HG03108 (cell line): ENCODE results near the gene CERT1.
"Not testable (repeated sequence)": the region's sequence is repeated elsewhere in the genome, so short reads cannot be mapped to it uniquely, and the experiment has no call there.

Experiments used
- ATAC-seq: cut with Tn5 transposase; IDR thresholded peaks from one replicate; pipeline ENCODE4 v1.9.1; 2021; ENCODE audit warnings: moderate library complexity; ENCODE audit not compliant: unreplicated experiment

The CERT1 gene

DNA sequence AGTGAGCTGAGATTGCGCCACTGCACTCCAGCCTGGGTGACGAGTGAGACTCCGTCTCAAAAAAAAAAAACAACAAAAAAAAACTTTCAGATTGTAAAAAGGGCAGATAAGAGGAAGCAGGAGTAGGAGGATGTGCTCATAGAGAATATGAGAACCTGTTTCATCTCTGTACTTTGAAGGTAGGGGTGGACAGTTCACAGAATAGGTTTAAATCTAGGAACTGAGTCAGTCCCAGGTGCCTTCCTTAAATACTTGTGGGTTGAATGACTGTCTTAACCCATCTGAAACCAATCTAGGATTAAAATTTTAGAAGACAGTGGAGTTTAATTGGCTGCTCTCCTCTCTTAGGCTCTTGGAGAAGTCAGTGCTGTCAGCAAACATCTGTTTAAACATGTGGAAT lies 12.6 kb upstream of the CERT1 start:
- peak; percentile 79 for ATAC-seq

- no peak for ATAC-seq
Measured at GRCh38 chr5:75523275-75523674, 11.8 kb upstream of the CERT1 start.

GRCh38 chr5:75522542-75522941 lies 11.1 kb upstream of the CERT1 start:
- no peak for ATAC-seq

- no peak for ATAC-seq
Measured at GRCh38 chr5:75522025-75522424, 10.6 kb upstream of the CERT1 start.

DNA sequence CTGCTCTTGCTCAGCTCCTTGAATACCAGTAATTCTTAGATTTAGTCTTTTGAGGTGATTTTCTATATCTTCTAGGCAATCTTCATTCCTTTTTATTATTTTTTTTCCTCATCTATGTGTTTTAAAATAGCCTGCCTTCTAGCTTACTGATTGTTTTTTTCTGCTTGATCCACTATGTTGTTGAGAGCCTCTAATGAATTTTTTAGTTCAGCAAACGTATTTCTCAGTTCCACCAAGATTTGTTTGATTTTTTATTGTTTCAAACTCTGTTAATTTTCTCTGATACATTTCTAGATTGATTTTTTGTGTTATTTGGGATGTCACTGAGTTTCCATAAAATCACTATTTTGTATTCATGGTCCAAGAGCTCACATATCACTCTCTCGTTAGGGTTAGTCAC lies 9.8 kb upstream of the CERT1 start:
- ATAC-seq: no peak

- no peak for ATAC-seq
Measured at GRCh38 chr5:75519761-75520160, 8.3 kb upstream of the CERT1 start.

- no peak for ATAC-seq
Measured at GRCh38 chr5:75514323-75514722, 2.9 kb upstream of the CERT1 start.

GRCh38 chr5:75513841-75514240 lies 2.4 kb upstream of the CERT1 start:
- ATAC-seq: no peak

DNA sequence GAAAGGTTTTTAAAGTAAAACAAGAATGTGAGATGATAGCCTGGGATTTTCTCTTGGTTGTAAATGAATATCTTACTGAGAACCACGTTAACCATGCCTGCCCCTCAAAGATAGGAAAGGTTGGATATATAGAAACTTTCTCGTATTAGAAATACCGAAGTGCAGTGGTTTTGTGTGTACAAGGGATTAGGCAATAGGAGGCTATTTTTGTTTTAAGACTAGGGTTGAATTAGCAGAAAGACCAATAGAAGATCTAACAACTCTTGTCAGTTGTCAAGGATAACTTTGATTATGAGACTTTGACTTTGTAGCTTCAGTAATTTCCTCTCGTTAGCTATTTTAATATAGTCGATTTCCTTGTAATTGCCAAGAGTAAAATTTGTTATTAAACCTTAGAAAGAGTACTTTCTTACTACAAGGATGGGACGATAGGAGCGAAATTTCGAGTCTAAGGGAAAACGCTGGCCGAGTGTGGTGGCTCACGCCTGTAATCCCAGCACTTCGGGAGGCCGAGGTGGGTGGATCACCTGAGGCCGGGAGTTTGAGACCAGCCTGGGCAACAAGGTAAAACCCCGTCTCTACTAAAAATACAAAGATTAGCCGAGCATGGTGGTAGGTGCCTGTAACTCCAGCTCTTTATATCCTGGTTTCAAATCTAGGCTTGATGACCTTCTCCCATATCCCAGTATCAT lies 1.1 kb upstream of the CERT1 start:
- ATAC-seq: no peak

- peak; percentile 18 for ATAC-seq
Measured at GRCh38 chr5:75510836-75511434, 494 bp downstream of the CERT1 start.

- no peak for ATAC-seq
Measured at GRCh38 chr5:75510417-75510835, 1.0 kb downstream of the CERT1 start.

GRCh38 chr5:75509956-75510355 lies 1.5 kb downstream of the CERT1 start:
- ATAC-seq: no peak

- no peak for ATAC-seq
Measured at GRCh38 chr5:75509546-75509945, 1.9 kb downstream of the CERT1 start.

DNA sequence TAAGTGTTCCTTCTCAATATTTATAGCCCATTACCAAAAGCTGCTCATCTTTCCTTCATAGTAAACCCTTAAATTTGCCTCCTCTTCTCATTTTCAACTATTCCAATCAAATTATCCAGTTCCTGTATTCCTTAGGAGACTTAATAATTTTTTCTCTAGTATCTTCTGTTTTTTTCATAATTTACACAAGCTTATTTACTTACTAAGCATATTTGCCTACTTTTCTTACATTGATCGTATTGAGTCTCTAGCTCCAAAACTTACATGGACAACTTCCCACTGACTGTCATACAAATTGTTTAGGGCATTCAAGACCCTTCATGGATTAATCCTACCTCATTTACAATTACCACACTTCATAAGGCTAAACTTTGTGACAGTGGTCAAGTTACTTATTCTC lies 3.6 kb downstream of the CERT1 start:
- no peak for ATAC-seq

- not testable (repeated sequence) for ATAC-seq
Measured at GRCh38 chr5:75505112-75505511, 6.3 kb downstream of the CERT1 start.

GRCh38 chr5:75498875-75499274 lies 12.6 kb downstream of the CERT1 start:
- ATAC-seq: not testable (repeated sequence)

GRCh38 chr5:75498208-75498777 lies 13.1 kb downstream of the CERT1 start:
- no peak for ATAC-seq

DNA sequence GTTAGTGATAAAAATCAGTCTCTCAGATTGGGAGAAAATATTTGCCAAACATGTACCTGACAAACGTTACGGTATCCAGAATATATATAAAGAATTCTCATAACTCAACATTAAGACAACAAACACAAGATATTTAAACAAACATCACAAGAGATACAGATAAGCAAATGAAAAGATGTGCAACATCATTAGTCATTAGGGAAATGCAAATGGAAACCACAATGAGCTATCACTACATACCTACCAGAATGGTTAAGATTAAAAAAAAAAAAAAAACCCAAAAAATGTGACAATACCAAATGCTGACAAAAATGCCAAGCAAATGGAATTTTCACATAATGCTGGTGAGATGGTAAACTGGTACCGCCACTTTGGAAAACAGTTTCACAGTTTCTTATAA lies 15.4 kb downstream of the CERT1 start:
- ATAC-seq: no peak

GRCh38 chr5:75491621-75492020 lies 19.8 kb downstream of the CERT1 start:
- ATAC-seq: no peak

- ATAC-seq: not testable (repeated sequence)
Measured at GRCh38 chr5:75489847-75490246, 21.6 kb downstream of the CERT1 start.

DNA sequence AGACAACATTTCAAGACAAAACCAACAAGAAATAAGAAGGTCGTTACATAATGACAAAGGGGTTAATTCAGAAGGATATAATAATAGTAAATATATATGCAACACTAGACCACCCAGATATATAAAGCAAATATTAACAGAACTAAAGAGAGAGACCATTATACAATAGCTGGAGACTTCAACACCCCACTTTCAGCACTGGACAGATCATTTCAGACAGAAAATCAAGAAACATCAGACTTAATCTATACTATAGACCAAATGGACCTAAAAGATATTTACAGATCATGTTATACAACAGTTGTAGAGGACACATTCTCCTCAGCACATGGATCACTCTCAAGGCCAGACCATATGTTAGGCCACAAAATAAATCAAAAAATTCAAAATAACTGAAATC lies 26.8 kb downstream of the CERT1 start:
- ATAC-seq: no peak

GRCh38 chr5:75482482-75482881 lies 28.9 kb downstream of the CERT1 start:
- no peak for ATAC-seq
